SHP77 treated with DMSO at 0.1 percent for 48 hours (cell line): Measurements from ENCODE around the gene MUCL1.

Experiments used
- DNase-seq: peaks from one replicate; lab custom pipeline; 2025; lab: John Stamatoyannopoulos, UW

The MUCL1 gene

DNA sequence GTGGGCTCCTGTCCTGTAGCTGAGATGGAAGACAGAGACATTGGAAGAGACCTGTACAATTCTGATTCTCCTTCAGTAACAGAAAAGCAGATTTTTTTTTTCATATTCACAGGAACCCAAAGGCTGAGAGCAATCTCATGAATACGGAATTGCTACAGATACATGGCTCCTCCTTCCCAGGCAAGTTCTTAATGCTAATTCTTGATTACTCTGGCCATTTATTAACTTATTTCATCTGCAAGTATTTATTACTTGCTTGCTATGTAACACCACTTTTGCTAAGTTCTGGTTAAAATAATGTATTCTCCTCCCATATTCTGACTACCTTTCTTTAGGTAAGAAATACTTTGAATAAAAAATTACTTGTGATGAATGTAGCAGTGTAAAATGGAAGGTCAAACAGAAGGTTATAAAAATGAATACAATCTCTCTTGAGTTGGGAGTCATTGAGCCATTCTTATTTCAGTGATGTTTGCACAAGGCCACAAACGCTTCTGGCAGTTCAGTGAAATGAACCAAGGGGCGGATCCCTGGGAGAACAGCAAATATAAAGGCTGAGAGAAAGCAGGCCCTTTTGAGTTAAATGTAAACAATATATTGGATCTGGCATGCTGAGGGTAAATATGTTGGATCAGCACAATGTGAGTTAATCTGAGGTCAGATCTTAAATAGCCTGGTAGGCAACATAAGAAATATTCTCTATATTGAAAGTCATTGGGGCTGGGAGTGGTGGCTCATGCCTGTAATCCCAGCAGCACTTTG, 37.6 kb downstream of the MUCL1 start:
- peak; percentile 94 for DNase-seq
